GM23248 (cell line): ENCODE measurements around the gene PARD3B.

ENCODE experiments used
- EZH2 ChIP-seq: fragments of 200-600 bp; sonication (generic); IDR thresholded peaks from 2 replicates; pipeline ENCODE4 v1.6.1; 2018; ENCODE audit warnings: antibody characterized with exemption, mild to moderate bottlenecking; ENCODE audit not compliant: insufficient read depth, poor library complexity, severe bottlenecking
- EZH2phosphoT487 ChIP-seq: fragments of 200-600 bp; sonication (generic); IDR thresholded peaks from 2 replicates; pipeline ENCODE4 v1.6.1; 2018; ENCODE audit warnings: antibody characterized with exemption, moderate library complexity, mild to moderate bottlenecking, low read depth; ENCODE audit not compliant: insufficient read depth

- TF ChIP-seq EZH2phosphoT487 (no peak), EZH2 (no peak)
Observed at GRCh38 chr2:204794624-204795023, 249.3 kb downstream of the PARD3B start.
